ENCODE measurements around the gene HAGHL.

GRCh38 chr16:698911-699671, 27.8 kb upstream of the HAGHL start:
- TF ChIP-seq GATA2 (IDR thresholded peaks at IDR 0.05; ENCODE audit: low read depth, low read length) (no peak), GATA3 (IDR thresholded peaks at IDR 0.05; ENCODE audit: low read depth, low read length) (no peak)
